ENCODE results near the gene GRID2.

- TF ChIP-seq TBL1XR1 (IDR thresholded peaks at IDR 0.05; ENCODE audit: low read depth, low read length) (no peak), ETV6 (conservative IDR thresholded peaks at IDR 0.05 in 1 of 2, IDR thresholded peaks at IDR 0.05 in 1 of 2; ENCODE audit: borderline replicate concordance in 1 of 2, low read depth in 1 of 2) (no peak), CTCF (IDR thresholded peaks at IDR 0.05 in 2 of 3, conservative IDR thresholded peaks at IDR 0.05 in 1 of 3; ENCODE audit: control insufficient read depth in 2 of 3, extremely low read depth in 1 of 3, insufficient read depth in 1 of 3, low read depth in 3 of 3, low read length in 3 of 3) (no peak)
Measured at GRCh38 chr4:92520563-92520962, 216.8 kb downstream of the GRID2 start.

Data from GM12878 (cell line).